HEK293 (cell line): Measurements from ENCODE around the gene HYAL3.

Experiments
- CTCF ChIA-PET: fragments of 350-600 bp; formaldehyde crosslinking; extraction: SDS; loops from one replicate; lab custom pipeline; 2021; ENCODE audit warnings: antibody characterized with exemption; lab: Yijun Ruan, JAX
- POLR2A ChIA-PET: fragments of 300-600 bp; formaldehyde crosslinking; extraction: SDS; loops from one replicate; lab custom pipeline; 2020; ENCODE audit warnings: antibody characterized with exemption, inconsistent platforms; lab: Yijun Ruan, JAX
- H3K27ac ChIP-seq: fragments of 200-500 bp; sonication (Bioruptor generic); 2 replicates; pipeline ENCODE4 v1.5.1; 2014; ENCODE audit warnings: low read depth, low read length, control low read depth, inconsistent platforms; ENCODE audit errors: extremely low read depth
- H3K36me3 ChIP-seq, 2 experiments: fragments of 200-500 bp in 1 of 2; sonication (Bioruptor generic) in 1 of 2; 1 replicate in 1 of 2; 2 replicates in 1 of 2; pipeline ENCODE4 v1.5.1; 2014 to 2017; ENCODE audit warnings: inconsistent platforms in 2 of 2, low read length in 2 of 2; ENCODE audit not compliant: control insufficient read depth in 2 of 2, insufficient read depth in 1 of 2
- H3K4me1 ChIP-seq: fragments of 200-500 bp; sonication (Bioruptor generic); 2 replicates; pipeline ENCODE4 v1.5.1; 2014; ENCODE audit warnings: mild to moderate bottlenecking, low read length, inconsistent platforms; ENCODE audit not compliant: control insufficient read depth, insufficient read depth
- H3K4me3 ChIP-seq: 2 replicates; pipeline ENCODE4 v1.5.1; 2011; ENCODE audit warnings: low read depth, mild to moderate bottlenecking, control low read depth, low read length, moderate library complexity
- H3K9me3 ChIP-seq: fragments of 200-500 bp; sonication (Bioruptor generic); 2 replicates; pipeline ENCODE4 v1.5.1; 2014; ENCODE audit warnings: low read depth, low read length, inconsistent platforms; ENCODE audit not compliant: control insufficient read depth, insufficient read depth
- GLIS1 ChIP-seq: fragments of 450-650 bp; formaldehyde crosslinking; IDR thresholded peaks from 2 replicates; pipeline ENCODE4 v1.5.1; 2016; ENCODE audit warnings: missing biosample characterization, missing genetic modification characterization
- PRDM6 ChIP-seq: fragments of 450-650 bp; formaldehyde crosslinking; IDR thresholded peaks from 2 replicates; pipeline ENCODE4 v1.5.1; 2017; ENCODE audit warnings: missing biosample characterization, missing genetic modification characterization
- SETDB1 ChIP-seq: IDR thresholded peaks from one replicate; pipeline ENCODE4 v1.6.1; 2017; ENCODE audit warnings: mild to moderate bottlenecking, low read length, moderate library complexity, mixed read lengths; ENCODE audit not compliant: insufficient read length
- ZBTB10 ChIP-seq: fragments of 450-650 bp; formaldehyde crosslinking; IDR thresholded peaks from 2 replicates; pipeline ENCODE4 v1.5.1; 2016; ENCODE audit warnings: missing biosample characterization, missing genetic modification characterization
- ZBTB48 ChIP-seq: fragments of 450-650 bp; formaldehyde crosslinking; IDR thresholded peaks from 2 replicates; pipeline ENCODE4 v1.5.1; 2016; ENCODE audit warnings: missing biosample characterization, missing genetic modification characterization
- ZFP69B ChIP-seq: fragments of 450-650 bp; formaldehyde crosslinking; IDR thresholded peaks from 2 replicates; pipeline ENCODE4 v1.5.1; 2016; ENCODE audit warnings: missing biosample characterization, missing genetic modification characterization
- ZNF121 ChIP-seq: fragments of 450-650 bp; formaldehyde crosslinking; IDR thresholded peaks from 2 replicates; pipeline ENCODE4 v1.5.1; 2016; ENCODE audit warnings: missing biosample characterization, missing genetic modification characterization
- ZNF140 ChIP-seq: fragments of 450-650 bp; formaldehyde crosslinking; IDR thresholded peaks from 2 replicates; pipeline ENCODE4 v1.5.1; 2016; ENCODE audit warnings: missing biosample characterization, missing genetic modification characterization
- ZNF157 ChIP-seq: fragments of 450-650 bp; formaldehyde crosslinking; IDR thresholded peaks from 2 replicates; pipeline ENCODE4 v1.5.1; 2016; ENCODE audit warnings: missing biosample characterization, missing genetic modification characterization
- ZNF16 ChIP-seq: fragments of 450-650 bp; formaldehyde crosslinking; IDR thresholded peaks from 2 replicates; pipeline ENCODE4 v1.5.1; 2016; ENCODE audit warnings: low read depth, missing biosample characterization, missing genetic modification characterization
- ZNF404 ChIP-seq: fragments of 450-650 bp; formaldehyde crosslinking; IDR thresholded peaks from 2 replicates; pipeline ENCODE4 v1.5.1; 2017; ENCODE audit warnings: missing biosample characterization, missing genetic modification characterization
- ZNF48 ChIP-seq: fragments of 450-650 bp; formaldehyde crosslinking; IDR thresholded peaks from 2 replicates; pipeline ENCODE4 v1.5.1; 2016; ENCODE audit warnings: missing biosample characterization, missing genetic modification characterization
- ZNF521 ChIP-seq: fragments of 450-650 bp; formaldehyde crosslinking; IDR thresholded peaks from 2 replicates; pipeline ENCODE4 v1.5.1; 2017; ENCODE audit warnings: missing biosample characterization, mild to moderate bottlenecking, missing genetic modification characterization
- ZNF585B ChIP-seq: fragments of 450-650 bp; formaldehyde crosslinking; IDR thresholded peaks from 2 replicates; pipeline ENCODE4 v1.5.1; 2016; ENCODE audit warnings: missing biosample characterization, missing genetic modification characterization
- ZNF621 ChIP-seq: fragments of 450-650 bp; formaldehyde crosslinking; IDR thresholded peaks from 2 replicates; pipeline ENCODE4 v1.5.1; 2017; ENCODE audit warnings: missing biosample characterization, missing genetic modification characterization
- ZSCAN16 ChIP-seq: fragments of 450-650 bp; formaldehyde crosslinking; IDR thresholded peaks from 2 replicates; pipeline ENCODE4 v1.5.1; 2016; ENCODE audit warnings: missing biosample characterization, missing genetic modification characterization

The HYAL3 gene

GRCh38 chr3:50318615-50319014 lies 19.4 kb upstream of the HYAL3 start (continued):
- TF ChIP-seq ZBTB10 (tag by site-specific recombination) (no peak), ZNF48 (no peak), ZNF140 (tag by site-specific recombination) (no peak), ZNF521 (tag by site-specific recombination) (no peak), ZFP69B (tag by site-specific recombination) (no peak), ZNF585B (tag by site-specific recombination) (no peak), SETDB1 (no peak), ZNF404 (no peak), ZNF16 (tag by site-specific recombination) (no peak)

- no peak overlapping the region for H3K4me3 ChIP-seq
- ChIA-PET POLR2A (interaction anchor here (1.6 to 3.6 kb wide), 4 partner anchors 10 to 26 kb away, joined by 8 to 12 read pairs (median 12); partner anchors contain the start of genes HYAL3, IFRD2, NAA80 and TUSC2), CTCF (interaction anchor here (0.6 to 1.2 kb wide), 2 partner anchors 27 to 44 kb away, joined by 3 read pairs; no protein-coding TSS in a partner anchor)
- H3K36me3 ChIP-seq, result peaks cover 0 to 38% of the 10 kb centered on the region in 2 experiments; a peak in 1 of 3 replicates
- TF ChIP-seq ZNF121 (no peak), ZNF621 (tag by site-specific recombination) (no peak), GLIS1 (tag by site-specific recombination) (0 out of 2 replicates have a peak, but pooled peaks have one; percentile 5), ZNF48 (no peak), ZSCAN16 (tag by site-specific recombination) (no peak), ZNF157 (tag by site-specific recombination) (no peak)
- no peak overlapping the region for H3K27ac ChIP-seq
- H3K4me1 ChIP-seq, result peaks cover 7% of the 10 kb centered on the region; the same call in 1 of the 2 replicates
- H3K9me3 ChIP-seq, result no peaks in the 10 kb centered on the region
Observed at GRCh38 chr3:50318163-50318562, 19.0 kb upstream of the HYAL3 start.

- peaks cover 0 to 38% of the 10 kb centered on the region in 2 experiments; a peak in 1 of 3 replicates for H3K36me3 ChIP-seq
- H3K4me1 ChIP-seq, result peaks cover 7% of the 10 kb centered on the region; the same call in 1 of the 2 replicates
- H3K9me3 ChIP-seq, result no peaks in the 10 kb centered on the region
- no peak overlapping the region for H3K4me3 ChIP-seq
- CTCF ChIA-PET, result interaction anchor here (0.6 to 1.0 kb wide), 2 partner anchors 18 to 26 kb away, joined by 3 to 7 read pairs; partner anchors contain the start of genes HYAL3 and NAA80
- TF ChIP-seq ZBTB48 (0 out of 2 replicates have a peak, but pooled peaks have one; percentile 36), PRDM6 (tag by site-specific recombination) (no peak)
- no peak overlapping the region for H3K27ac ChIP-seq
- POLR2A ChIA-PET, result interaction anchor here (1.0 to 3.6 kb wide), 5 partner anchors 11 to 53 kb away, joined by 3 to 12 read pairs (median 11); partner anchors contain the start of genes HYAL3, IFRD2, NAA80 and TUSC2
Observed at GRCh38 chr3:50317300-50317699, 18.1 kb upstream of the HYAL3 start.
